Kidney (tissue), 14 donors: ENCODE results near the gene OTOF. TPM values are rescaled to one million over a fixed set of nuclear protein-coding genes. Genes with fewer than 3 reads are reported as not detected.

ENCODE experiments used
- DNase-seq, 5 donors: peaks; one replicate each; pipeline ENCODE4 v3.0.0-alpha.2; 2013 to 2020
- FAIRE-seq: peaks from 2 replicates; lab custom pipeline; 2012; peaks lifted over from hg19 to GRCh38; lab: Jason Lieb, UNC
- H3K27ac ChIP-seq, 2 donors: one replicate each; pipeline ENCODE4 v1.7.0; 2013; ENCODE audit warnings: low read depth in 2 of 2, low read length in 2 of 2, inconsistent platforms in 1 of 2
- H3K27me3 ChIP-seq: one replicate; pipeline ENCODE4 v1.7.1; 2013; ENCODE audit warnings: low read length, inconsistent platforms; ENCODE audit not compliant: control insufficient read depth, insufficient read depth
- H3K36me3 ChIP-seq, 3 donors: one replicate each; pipeline versions ENCODE4 v1.7.0 to v1.7.1; 2013; ENCODE audit warnings: low read length in 3 of 3, control low read depth in 1 of 3, inconsistent platforms in 1 of 3; ENCODE audit not compliant: insufficient read depth in 3 of 3, control insufficient read depth in 2 of 3
- H3K4me1 ChIP-seq, 3 donors: one replicate each; pipeline versions ENCODE4 v1.7.0 to v1.7.1; 2013; ENCODE audit warnings: low read length in 3 of 3, inconsistent platforms in 1 of 3, low read depth in 1 of 3; ENCODE audit not compliant: control insufficient read depth in 2 of 3, insufficient read depth in 2 of 3
- H3K4me3 ChIP-seq, 3 donors: one replicate each; pipeline versions ENCODE4 v1.7.0 to v1.8.1; 2013; ENCODE audit warnings: low read length in 3 of 3, control low read depth in 1 of 3, inconsistent platforms in 1 of 3
- H3K9ac ChIP-seq, 3 donors: one replicate each; pipeline versions ENCODE4 v1.7.0 to v1.7.1; 2013; ENCODE audit warnings: low read length in 3 of 3, control low read depth in 1 of 3, inconsistent platforms in 1 of 3
- H3K9me3 ChIP-seq, 3 donors: one replicate each; pipeline versions ENCODE4 v1.7.0 to v1.7.1; 2013; ENCODE audit warnings: low read length in 3 of 3, control low read depth in 1 of 3, inconsistent platforms in 1 of 3; ENCODE audit not compliant: control insufficient read depth in 2 of 3, insufficient read depth in 1 of 3
- intact Hi-C: fragments of 100-400 bp; cut with DNase I; formaldehyde crosslinking; loops from one replicate; pipeline ENCODE4 v1.11.1; 2022
- polyA plus RNA-seq: library from polyadenylated mRNA; stranded (reverse); fragments of 350-450 nt; fragmentation: Illumina TruSeq; extraction: RNeasy Lipid Tissue Mini Kit (QIAGEN cat#74804); gene quantifications from one replicate; pipeline ENCODE4 v1.2.3, GENCODE V29; 2014; ENCODE audit warnings: low read depth, low replicate concordance; ENCODE audit not compliant: insufficient read depth
- total RNA-seq: library from RNA; stranded (reverse); fragmentation: NEBNext Ultra II Directional; extraction: Animal tissue kit (Norgen Biotek cat#: 25700); gene quantifications from one replicate; pipeline ENCODE4 v1.2.1, GENCODE V29; 2021
- TF ChIP-seq, protein P1 (sequence below): IDR thresholded peaks from 3 replicates; pipeline ENCODE4 v1.5.1; 2012; ENCODE audit warnings: mild to moderate bottlenecking, moderate library complexity, borderline replicate concordance; ENCODE audit not compliant: insufficient read depth; ENCODE audit errors: extremely low read depth
- donor health status: control.
- donor health status: control.
- donor health status: control.
- donor health status: control.
- donor health status: control.
- donor health status: DM: yes; HTN: yes; CAD: no.
- donor health status: Normal renal cell carcinoma (clear cell type).

OTOF gene
- total and polyA plus RNA-seq, 2 donors from 2014 or later: 0.16 TPM; not detected in 1

DNA sequence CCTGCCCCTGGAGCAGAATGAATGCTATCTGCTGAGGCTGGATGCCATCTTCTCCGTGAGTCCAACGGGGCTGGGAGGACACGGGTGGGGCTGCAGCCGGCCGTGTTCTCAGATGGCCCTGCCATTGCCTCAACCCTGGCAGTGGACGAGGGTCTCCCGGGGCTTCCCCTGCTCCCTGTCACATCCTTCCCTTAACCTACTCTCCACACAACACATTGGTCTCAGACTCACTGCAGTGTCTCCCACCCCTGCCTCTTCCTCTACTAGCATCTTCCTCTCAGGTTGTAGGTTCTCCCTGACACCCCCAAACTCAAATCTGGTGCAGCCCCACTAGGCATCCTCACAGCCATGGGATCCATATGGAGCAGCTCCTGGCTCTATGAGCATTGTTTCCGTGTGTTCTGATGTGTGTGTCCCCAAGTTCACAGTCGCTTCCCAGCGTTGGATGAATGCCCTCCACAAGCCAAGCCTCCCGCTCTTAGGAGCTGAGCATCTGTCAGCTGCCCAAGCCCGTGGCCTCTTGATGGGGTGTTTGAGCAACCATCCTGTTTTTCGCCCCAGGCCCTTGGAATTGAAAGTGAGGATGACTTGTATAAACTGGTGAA lies 27.8 kb downstream of the OTOF start:
- Histone ChIP-seq H3K36me3 (no peaks in the 10 kb centered on the region), H3K27ac (no peak overlapping the region), H3K27me3 (no peaks in the 10 kb centered on the region), H3K4me1 (no peaks in the 10 kb centered on the region), H3K9ac (no peak overlapping the region), H3K4me3 (no peak overlapping the region), H3K9me3 (no peaks in the 10 kb centered on the region)
- TF ChIP-seq, protein P1, sequence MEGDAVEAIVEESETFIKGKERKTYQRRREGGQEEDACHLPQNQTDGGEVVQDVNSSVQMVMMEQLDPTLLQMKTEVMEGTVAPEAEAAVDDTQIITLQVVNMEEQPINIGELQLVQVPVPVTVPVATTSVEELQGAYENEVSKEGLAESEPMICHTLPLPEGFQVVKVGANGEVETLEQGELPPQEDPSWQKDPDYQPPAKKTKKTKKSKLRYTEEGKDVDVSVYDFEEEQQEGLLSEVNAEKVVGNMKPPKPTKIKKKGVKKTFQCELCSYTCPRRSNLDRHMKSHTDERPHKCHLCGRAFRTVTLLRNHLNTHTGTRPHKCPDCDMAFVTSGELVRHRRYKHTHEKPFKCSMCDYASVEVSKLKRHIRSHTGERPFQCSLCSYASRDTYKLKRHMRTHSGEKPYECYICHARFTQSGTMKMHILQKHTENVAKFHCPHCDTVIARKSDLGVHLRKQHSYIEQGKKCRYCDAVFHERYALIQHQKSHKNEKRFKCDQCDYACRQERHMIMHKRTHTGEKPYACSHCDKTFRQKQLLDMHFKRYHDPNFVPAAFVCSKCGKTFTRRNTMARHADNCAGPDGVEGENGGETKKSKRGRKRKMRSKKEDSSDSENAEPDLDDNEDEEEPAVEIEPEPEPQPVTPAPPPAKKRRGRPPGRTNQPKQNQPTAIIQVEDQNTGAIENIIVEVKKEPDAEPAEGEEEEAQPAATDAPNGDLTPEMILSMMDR: no peak
- DNase-seq: no peak
- FAIRE-seq: no peak
- intact Hi-C loops: no loop called here

DNA sequence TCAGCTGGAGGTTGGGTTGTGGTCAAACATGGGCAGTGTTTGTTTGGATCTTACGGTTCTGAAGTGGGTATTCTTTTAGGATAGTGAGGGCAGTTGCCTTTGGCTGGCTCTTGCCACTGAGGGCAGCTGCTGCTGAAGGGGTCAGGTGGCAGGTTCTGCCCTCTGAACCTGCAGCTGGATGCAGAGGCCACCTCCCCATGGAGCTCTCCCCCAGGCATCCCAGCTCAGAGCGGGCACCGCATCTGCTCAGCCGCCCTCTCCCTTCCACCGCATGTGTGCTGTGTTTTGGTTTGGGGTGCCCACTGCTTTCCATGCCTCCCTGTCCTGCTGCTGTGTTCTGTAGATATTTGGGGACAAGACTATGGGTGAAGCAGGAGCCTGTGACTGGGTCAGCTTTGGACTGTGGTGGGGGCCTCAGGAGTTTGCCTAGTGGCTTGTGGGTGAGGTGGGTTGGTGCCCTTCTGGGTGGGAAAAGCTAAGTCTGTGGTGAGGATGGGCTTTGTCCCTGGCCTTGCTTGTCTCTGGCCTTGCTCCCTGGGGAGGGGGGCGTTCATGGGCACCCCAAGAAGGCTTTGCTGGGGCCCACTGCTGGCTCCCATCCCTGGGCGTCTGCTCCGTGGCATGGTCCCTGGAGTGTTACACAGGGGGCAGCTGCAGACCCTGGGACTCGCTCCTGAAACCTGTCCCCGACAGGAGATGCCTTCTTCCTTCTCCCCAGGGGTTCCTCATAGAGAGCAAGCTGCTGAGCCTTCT lies 28.5 kb downstream of the OTOF start:
- intact Hi-C loops: no loop called here
- FAIRE-seq: no peak
- H3K9me3 ChIP-seq: no peaks in the 10 kb centered on the region
- no peaks in the 10 kb centered on the region for H3K36me3 ChIP-seq
- no peaks in the 10 kb centered on the region for H3K4me1 ChIP-seq
- H3K9ac ChIP-seq: no peak overlapping the region
- H3K27ac ChIP-seq: no peak overlapping the region
- TF ChIP-seq, protein P1: no peak
- H3K4me3 ChIP-seq: no peak overlapping the region
- DNase-seq: no peak
- H3K27me3 ChIP-seq: no peaks in the 10 kb centered on the region

DNA sequence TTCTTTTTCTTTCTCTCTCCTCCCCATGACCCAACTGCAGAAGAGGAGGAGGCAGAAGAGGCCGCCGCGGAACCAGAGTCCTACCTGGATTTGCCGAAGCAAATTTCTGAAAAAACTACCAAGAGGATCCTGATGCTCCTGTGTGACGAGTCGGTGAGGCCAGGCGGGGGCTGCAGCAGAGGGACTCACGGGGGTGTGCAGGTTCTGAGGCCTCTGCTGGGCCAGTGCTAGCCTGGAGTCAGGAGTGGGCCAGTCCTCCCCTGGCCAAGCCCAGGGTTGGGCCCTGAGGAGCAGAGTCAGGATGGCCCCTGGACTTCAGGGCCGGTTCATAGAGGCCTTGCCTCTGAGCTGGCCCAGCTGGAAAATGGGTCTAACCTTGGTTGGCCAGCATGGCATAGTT lies 29.3 kb downstream of the OTOF start:
- DNase-seq (no peak), FAIRE-seq (no peak)

More for the DNA sequence above, 29.3 kb downstream of the OTOF start:
- Histone ChIP-seq H3K4me1 (no peaks in the 10 kb centered on the region), H3K4me3 (no peak overlapping the region), H3K9ac (no peak overlapping the region), H3K36me3 (no peaks in the 10 kb centered on the region), H3K9me3 (no peaks in the 10 kb centered on the region), H3K27me3 (no peaks in the 10 kb centered on the region), H3K27ac (no peak overlapping the region)
- TF ChIP-seq, protein P1: no peak
- intact Hi-C loops: no loop called here
